HG03342 (cell line): ENCODE measurements around the gene TAS2R16.

Source experiments
- ATAC-seq: cut with Tn5 transposase; IDR thresholded peaks from one replicate; pipeline ENCODE4 v1.9.1; 2021; ENCODE audit warnings: mild to moderate bottlenecking, moderate library complexity; ENCODE audit not compliant: unreplicated experiment

Gene TAS2R16, protein sequence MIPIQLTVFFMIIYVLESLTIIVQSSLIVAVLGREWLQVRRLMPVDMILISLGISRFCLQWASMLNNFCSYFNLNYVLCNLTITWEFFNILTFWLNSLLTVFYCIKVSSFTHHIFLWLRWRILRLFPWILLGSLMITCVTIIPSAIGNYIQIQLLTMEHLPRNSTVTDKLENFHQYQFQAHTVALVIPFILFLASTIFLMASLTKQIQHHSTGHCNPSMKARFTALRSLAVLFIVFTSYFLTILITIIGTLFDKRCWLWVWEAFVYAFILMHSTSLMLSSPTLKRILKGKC

DNA sequence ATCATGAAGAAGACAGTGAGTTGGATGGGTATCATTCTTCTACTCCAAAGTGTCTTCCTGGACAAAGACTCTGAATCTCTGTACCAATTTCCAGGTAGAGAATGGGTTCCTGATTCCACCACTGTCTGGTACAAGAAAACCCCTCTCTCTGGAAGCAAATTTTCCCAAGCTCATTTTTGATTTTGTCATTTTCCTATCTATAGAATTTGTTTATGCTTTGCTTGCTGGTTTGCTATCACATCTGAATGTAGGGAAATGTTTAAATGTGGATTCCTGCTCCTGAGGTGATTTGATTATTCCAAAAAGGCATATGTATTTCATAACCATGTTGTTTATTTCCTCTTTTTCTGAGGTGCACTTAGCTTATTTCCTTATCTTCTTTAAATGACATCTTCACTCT is at the start of gene TAS2R16:
Gene TAS2R16, minus strand, starts transcription at position 101 of the 400 bp plus-strand sequence. Its CDS starts 66 bp downstream, at position 35.
- no peak for ATAC-seq

GRCh38 chr7:123043642-123044041 is 48.1 kb upstream of the TAS2R16 start:
- ATAC-seq = no peak

GRCh38 chr7:123041101-123041500 is 45.6 kb upstream of the TAS2R16 start:
- no peak for ATAC-seq

DNA sequence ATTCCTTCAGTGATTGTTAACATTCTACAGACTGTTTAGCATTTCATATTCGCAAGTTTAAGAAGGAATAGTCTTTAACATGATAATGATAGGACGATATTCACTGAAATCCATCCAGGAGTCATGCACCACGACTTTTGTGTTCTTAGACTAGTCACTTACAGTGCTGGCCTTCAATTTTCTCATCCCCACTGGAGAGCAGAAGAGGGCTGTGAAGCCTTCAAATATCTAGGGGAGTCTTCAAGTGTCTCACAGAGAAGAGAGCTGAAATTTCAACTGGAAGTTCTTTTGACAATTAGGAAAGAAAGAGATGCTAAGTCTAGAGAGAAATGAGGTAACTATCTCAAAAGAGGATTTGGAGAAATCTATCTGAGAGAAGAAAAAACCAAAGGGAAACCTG is 43.8 kb upstream of the TAS2R16 start:
- no peak for ATAC-seq

GRCh38 chr7:123034106-123034505 is 38.6 kb upstream of the TAS2R16 start:
- ATAC-seq = no peak

DNA sequence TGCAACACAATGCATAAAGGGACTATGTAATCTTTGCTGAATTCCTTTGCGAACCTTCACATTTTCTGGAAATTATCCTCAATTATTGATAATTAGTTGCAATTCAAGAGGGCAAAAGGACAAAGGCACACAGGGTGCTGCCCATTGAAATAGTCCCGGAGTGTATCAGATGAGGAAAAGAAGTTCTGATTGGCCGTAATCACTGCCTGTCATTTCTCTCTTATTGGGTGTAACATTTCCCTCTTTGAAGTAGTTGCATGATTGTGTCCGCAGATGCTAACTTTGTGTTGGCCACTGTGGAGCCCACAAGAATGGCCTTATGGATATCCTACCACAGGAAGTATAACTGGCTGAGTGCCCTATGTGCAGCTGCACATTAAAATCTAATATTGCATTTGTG is 35.1 kb upstream of the TAS2R16 start:
- no peak for ATAC-seq

GRCh38 chr7:123028339-123028738 is 32.8 kb upstream of the TAS2R16 start:
- ATAC-seq = no peak

GRCh38 chr7:123026251-123026650 is 30.8 kb upstream of the TAS2R16 start:
- no peak for ATAC-seq

- no peak for ATAC-seq
Observed at GRCh38 chr7:123024989-123025758, 29.7 kb upstream of the TAS2R16 start.

- ATAC-seq = no peak
Observed at GRCh38 chr7:123023126-123023525, 27.6 kb upstream of the TAS2R16 start.

DNA sequence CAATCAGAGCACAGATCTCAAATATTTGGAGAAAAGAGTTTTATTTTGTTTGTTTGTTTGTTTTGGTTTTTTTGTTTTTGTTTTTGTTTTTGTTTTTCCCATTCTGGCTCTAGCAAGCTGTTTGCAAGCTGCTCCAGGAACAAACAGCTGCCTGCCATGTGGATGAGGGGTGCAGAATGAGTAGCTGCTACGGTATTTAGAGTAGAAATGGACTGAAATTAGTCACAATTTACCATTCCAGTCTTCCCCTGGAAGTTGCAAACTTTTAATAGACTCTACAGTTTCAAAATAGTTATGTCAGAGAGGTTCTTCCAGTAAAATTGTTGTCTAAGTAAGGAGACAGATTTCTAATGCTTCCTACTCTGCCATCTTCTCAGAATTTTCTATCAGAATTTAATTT is 27.1 kb upstream of the TAS2R16 start:
- no peak for ATAC-seq

DNA sequence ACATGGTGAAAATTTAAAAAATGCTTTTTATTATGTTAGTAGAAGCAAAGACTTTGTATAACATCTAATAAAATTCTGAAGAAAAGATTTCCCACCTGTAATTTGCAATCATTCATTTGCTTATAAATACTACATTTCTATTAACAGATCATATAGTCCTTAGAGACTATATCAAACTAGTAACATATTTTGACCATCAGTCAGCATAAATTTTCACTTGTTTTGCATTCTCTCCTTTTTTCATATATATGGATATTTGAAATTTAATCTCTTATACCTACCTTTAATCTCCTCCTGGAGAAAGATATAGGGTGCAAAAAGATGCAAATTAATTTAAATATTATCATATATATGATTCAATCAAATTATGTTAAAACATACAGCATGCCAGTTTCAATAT is 16.9 kb upstream of the TAS2R16 start:
- no peak for ATAC-seq

DNA sequence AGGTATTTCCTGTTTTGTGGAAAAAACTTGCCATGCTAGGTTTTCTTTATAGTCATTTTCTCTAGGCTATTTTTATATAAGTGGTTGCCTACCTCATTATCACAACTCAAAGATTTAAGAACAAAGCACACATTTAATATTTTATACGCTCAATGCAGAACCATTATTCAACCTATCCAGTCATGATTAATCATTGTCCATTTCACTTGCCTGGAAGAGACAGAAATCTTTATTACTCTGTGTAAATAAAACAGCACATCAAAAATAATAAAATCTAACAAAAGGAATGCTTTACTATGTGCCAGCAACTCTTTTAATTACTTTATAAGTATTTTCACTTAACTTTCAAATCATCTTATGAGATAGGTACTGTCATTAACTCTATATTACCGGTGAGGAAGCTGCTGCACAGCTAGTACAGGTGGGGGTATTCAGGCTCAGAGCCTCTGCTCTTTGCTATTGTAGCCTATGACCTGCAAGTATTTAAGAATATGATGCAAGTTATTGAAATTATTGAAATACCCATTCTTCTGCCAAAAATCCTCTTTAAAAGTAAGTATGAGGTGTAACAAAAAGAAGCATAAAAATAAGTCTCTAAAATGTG is 16.4 kb upstream of the TAS2R16 start:
- no peak for ATAC-seq

- ATAC-seq = no peak
Observed at GRCh38 chr7:123004931-123005330, 9.4 kb upstream of the TAS2R16 start.

DNA sequence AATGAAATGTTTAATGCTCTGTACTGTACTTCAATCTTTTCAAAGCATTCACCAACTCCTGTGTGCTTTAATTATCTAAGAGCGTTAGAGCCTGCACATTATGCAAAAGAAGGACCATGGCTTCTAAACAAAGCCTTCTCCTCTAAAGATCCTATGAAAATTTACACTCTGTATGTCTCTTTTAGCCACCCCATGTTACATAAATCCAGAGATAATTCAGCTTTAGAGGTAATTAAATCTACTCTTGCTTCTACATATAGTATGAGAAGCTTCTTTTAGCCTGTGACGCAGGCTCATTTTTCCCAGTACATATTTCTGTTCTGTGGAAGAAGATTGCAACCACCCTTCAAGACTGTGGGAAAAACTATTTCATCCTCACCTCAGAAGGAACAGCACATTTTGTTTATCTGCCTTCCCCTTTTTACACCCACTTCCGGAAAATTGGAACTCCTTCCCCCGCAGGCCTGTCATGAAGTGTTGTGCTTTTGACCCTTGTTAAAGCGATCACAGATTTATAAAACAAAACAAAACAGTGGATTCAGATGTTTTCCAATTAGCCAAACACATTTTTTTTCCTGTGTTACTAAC is 8.1 kb upstream of the TAS2R16 start:
- ATAC-seq = no peak

GRCh38 chr7:122989577-122989976 is 5.9 kb downstream of the TAS2R16 start:
- no peak for ATAC-seq

DNA sequence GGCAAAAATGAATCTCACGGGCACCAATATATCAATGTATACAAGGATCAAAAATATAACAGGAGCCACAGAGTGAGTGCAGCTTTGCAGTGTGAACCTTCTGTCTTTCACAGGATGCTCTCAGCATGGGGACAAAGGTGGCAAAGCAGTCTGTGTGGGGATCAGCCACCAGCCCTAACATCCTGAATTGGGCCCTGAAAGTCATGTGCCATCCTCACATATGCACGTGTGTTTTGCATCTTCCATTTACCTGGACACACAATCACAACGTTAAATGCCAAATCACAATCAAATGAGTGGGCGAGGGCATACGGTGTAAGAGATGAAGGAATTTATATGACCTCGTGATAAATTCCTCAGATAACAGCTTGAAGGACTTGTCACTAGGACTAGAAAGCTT is 6.5 kb downstream of the TAS2R16 start:
- ATAC-seq = no peak

DNA sequence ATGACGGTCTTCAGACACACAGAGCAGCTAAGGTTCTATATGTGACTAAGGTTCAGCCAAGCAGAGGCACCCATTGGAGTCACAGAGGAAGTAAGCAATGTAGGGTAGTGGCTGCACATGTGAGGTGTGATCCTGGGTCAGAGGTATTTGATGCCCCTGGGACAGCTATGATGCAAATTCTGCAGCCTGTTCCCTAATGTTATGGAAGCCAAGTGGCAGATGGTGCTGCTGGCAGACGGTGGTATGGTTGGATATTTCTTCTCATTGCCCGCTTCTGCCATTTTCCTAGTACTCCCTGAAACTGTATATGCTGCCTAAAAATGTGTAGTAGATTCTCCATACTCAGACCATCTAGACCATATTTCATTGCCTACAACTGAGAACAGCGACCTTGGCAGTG is 7.2 kb downstream of the TAS2R16 start:
- no peak for ATAC-seq

- ATAC-seq = no peak
Observed at GRCh38 chr7:122987463-122987862, 8.0 kb downstream of the TAS2R16 start.

- ATAC-seq = no peak
Observed at GRCh38 chr7:122984021-122984420, 11.5 kb downstream of the TAS2R16 start.

GRCh38 chr7:122983261-122983660 is 12.2 kb downstream of the TAS2R16 start:
- ATAC-seq = no peak

DNA sequence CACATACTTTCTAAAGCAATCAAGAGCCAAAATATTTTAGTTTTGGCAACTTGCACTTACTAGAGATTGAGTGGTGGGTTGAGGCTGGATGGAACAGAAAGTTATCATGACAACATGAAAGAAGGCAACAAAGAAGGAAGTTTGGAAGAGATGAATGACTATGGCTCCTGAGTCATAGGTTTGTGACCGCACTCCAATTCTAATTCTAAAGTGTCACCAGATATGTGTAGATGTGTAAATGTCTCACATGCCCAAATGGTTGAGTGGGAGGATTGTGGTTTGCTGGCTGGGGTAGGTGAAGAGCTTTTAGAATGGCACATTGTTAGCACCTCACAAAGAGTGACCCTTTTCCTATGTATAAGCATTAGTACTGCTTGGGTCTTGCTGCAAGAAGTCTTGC is 20.2 kb downstream of the TAS2R16 start:
- ATAC-seq = no peak
